ENCODE results near the gene SLC22A8. TPM values are rescaled to one million over a fixed set of nuclear protein-coding genes. Genes with fewer than 3 reads are reported as not detected.

The SLC22A8 gene
- total RNA-seq, 4 donors from 2014 or later, result not detected

DNA sequence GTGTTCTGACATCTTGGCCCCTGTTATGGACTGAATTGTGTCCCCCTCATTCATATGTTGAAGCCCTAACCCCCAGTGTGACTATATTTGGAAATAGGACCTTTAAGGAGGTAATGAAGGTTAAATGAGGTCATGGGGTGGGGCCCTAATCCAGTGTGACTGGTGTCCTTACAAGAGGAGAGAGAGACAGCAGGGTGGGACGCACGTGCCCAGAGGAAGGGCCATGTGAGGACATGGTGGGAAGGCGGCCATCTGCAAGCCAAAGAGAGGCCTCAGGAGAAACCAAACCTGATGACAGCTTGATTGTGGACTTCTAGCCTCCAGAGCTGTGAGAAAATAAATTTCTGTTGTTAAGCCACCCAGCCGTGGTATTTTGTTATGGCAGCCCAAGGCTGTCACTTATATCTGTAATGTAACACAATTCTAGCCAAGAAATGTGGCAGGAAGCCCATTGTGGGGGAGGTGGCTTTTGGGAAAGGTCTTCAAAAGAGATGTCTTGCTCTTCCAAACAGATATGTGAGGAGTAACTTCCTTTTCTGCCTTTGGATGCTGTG, 54.5 kb downstream of the SLC22A8 start:
- H3K36me3 ChIP-seq, result no peaks in the 10 kb centered on the region
- TF ChIP-seq, protein P1, sequence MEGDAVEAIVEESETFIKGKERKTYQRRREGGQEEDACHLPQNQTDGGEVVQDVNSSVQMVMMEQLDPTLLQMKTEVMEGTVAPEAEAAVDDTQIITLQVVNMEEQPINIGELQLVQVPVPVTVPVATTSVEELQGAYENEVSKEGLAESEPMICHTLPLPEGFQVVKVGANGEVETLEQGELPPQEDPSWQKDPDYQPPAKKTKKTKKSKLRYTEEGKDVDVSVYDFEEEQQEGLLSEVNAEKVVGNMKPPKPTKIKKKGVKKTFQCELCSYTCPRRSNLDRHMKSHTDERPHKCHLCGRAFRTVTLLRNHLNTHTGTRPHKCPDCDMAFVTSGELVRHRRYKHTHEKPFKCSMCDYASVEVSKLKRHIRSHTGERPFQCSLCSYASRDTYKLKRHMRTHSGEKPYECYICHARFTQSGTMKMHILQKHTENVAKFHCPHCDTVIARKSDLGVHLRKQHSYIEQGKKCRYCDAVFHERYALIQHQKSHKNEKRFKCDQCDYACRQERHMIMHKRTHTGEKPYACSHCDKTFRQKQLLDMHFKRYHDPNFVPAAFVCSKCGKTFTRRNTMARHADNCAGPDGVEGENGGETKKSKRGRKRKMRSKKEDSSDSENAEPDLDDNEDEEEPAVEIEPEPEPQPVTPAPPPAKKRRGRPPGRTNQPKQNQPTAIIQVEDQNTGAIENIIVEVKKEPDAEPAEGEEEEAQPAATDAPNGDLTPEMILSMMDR (IDR thresholded peaks at IDR 0.05), result no peak
- H3K4me3 ChIP-seq, result no peak overlapping the region
- no peak overlapping the region for H3K27ac ChIP-seq
- peaks cover 0 to 14% (median 0%) of the 10 kb centered on the region in 4 donors for H3K4me1 ChIP-seq
- H3K9me3 ChIP-seq, result no peaks in the 10 kb centered on the region
- no peak for DNase-seq (ENCODE audit: low spot score in 2 of 2)
- H3K27me3 ChIP-seq, result no peaks in the 10 kb centered on the region
- 81 to 82% methylated on average over 4 of the region's 4 CpGs for WGBS, 2 donors

DNA sequence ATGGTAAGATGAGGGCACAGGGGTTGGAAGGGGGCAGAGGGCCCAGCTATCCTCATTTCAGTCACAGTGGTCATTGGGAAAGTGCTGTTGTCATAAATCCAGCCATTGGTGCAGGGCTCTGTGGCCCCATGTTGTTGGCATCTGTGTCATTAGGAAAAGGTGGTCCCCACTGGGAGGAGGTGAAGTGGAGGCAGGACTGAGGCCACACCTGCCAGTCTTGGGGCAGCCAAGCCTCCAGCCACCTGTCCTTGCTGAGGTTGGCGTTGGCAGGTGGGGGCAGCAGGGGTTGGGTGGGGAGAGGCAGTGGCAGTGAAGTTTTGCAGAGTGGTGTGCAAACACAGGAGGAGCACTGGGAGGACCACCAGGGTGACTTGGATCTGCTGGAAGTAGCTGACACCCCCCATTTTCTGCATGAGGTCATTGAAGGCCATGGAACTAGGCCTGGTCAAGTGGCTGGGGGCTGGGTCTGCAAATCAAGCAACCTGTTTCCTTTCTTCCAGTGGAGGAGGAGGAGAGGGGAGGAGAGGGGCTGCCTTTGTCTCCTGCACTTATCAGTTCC, 56.1 kb downstream of the SLC22A8 start:
- TF ChIP-seq, protein P1 (IDR thresholded peaks at IDR 0.05), result no peak
- TF ChIP-seq EP300 (IDR thresholded peaks at IDR 0.05), result no peak
- no peak for TF ChIP-seq POLR2A (IDR thresholded peaks at IDR 0.05)
- no peak for DNase-seq (ENCODE audit: low spot score in 2 of 2)
- H3K4me3 ChIP-seq, result no peak overlapping the region
- H3K27ac ChIP-seq, result no peak overlapping the region
- no peaks in the 10 kb centered on the region for H3K9me3 ChIP-seq
- WGBS, 2 donors, result 89 to 93% methylated on average over 1 of the region's 1 CpG
- peaks cover 0 to 14% (median 0%) of the 10 kb centered on the region in 4 donors for H3K4me1 ChIP-seq
- no peaks in the 10 kb centered on the region for H3K27me3 ChIP-seq
- no peaks in the 10 kb centered on the region for H3K36me3 ChIP-seq

DNA sequence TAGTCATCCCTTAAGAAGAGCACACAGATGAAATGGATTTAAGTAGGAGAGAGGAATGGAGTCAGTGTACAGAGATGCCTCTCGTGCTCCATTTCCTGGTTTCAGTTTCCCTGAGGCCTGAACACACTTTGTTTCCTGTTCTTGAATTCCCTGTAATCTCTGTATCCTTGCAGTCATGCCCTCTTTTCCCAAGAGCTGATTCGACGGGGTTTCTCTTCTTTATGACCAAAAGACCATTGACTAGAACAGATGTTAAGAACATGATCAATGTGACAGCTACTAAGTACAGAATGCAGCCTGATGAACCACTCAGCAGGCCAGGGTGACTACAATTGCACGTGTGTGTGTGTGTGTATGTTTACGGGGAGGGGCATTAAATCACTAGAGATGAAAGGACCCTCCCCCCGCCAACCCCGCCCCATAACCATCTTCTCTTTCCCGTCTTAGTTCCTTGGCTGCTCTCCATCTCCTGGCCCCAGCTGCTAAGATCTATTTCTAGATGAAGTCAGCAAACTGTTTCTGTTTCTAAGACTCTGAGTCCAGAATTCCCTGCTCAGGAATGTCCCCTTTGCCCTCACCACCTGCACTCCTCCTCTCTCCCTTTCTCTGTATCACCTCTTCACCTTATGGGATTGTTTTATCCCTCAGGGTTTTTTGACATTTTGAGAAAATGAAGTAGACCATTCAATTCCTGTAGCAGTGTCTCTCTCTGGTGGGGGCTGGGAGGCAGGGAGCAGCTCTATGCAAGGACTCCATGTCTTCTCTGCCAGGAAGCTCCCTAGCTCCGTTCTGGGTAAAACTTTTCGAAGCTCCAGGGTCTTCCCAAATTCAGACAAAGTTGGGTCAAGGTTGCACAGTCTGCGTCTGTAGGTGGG, 56.9 kb downstream of the SLC22A8 start:
- WGBS, 2 donors, result 26 to 28% methylated on average over 11 of the region's 11 CpGs
- H3K4me3 ChIP-seq, result no peak overlapping the region
- H3K27me3 ChIP-seq, result no peaks in the 10 kb centered on the region
- H3K27ac ChIP-seq, result peak overlapping the region in 1 of 4 donors; percentile 39
- TF ChIP-seq, protein P1 (IDR thresholded peaks at IDR 0.05), result no peak
- TF ChIP-seq EP300 (IDR thresholded peaks at IDR 0.05) (no peak), POLR2A (IDR thresholded peaks at IDR 0.05) (no peak)
- H3K9me3 ChIP-seq, result no peaks in the 10 kb centered on the region
- DNase-seq (ENCODE audit: low spot score in 2 of 2), result no peak
- peaks cover 0 to 14% (median 0%) of the 10 kb centered on the region in 4 donors for H3K4me1 ChIP-seq
- H3K36me3 ChIP-seq, result no peaks in the 10 kb centered on the region

DNA sequence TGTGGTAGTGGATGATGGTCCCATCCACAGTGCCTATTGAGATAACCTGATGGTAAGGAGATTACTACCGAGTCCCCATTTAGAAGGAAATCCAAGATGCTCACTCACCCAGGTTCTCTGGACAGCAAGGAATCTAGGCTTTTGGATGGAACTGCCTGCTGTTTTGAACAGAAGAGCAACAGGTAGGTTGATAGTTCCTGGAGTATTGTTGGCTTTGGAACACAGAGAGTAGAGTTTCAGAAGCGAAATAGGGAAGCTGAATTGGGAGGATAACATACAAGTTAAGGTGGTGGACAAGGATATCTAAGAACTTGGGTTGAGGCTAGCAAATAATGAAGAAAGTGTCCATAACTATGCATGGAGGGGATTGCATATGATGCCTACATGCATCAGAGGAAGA, 58.5 kb downstream of the SLC22A8 start:
- Histone ChIP-seq H3K4me1 (peaks cover 0 to 14% (median 0%) of the 10 kb centered on the region in 4 donors), H3K4me3 (no peak overlapping the region), H3K27me3 (no peaks in the 10 kb centered on the region), H3K27ac (no peak overlapping the region), H3K9me3 (no peaks in the 10 kb centered on the region), H3K36me3 (no peaks in the 10 kb centered on the region)
- TF ChIP-seq, protein P1 (IDR thresholded peaks at IDR 0.05), result no peak
- no peak for TF ChIP-seq POLR2A (IDR thresholded peaks at IDR 0.05)
- TF ChIP-seq EP300 (IDR thresholded peaks at IDR 0.05), result no peak
- no peak for DNase-seq (ENCODE audit: low spot score in 2 of 2)
- 90 to 100% methylated on average over 2 of the region's 2 CpGs for WGBS, 2 donors

DNA sequence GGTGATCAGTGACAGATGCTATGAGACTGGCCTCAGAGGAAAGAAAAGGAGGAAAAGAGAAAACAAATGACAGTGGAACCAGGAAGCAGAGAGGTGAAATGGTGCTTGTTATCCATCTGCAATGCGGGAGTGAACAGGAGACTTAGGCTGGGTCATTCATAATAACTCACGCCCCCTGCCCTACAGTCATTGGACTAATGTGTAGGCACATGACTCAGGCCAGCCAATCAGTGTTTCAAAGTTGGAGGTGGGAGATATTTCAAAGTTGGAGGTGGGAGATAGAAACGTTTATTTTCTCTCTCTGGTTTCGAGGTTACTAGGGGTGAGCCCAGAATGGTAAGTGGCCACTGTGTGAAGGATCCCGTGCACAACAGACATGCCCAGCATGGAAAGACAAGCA, 61.2 kb downstream of the SLC22A8 start:
- H3K9me3 ChIP-seq, result no peaks in the 10 kb centered on the region
- no peak for TF ChIP-seq POLR2A (IDR thresholded peaks at IDR 0.05)
- TF ChIP-seq, protein P1 (IDR thresholded peaks at IDR 0.05), result no peak
- no peak for TF ChIP-seq EP300 (IDR thresholded peaks at IDR 0.05)
- H3K4me3 ChIP-seq, result no peak overlapping the region
- H3K27ac ChIP-seq, result no peak overlapping the region
- 71 to 77% methylated on average over 5 of the region's 5 CpGs for WGBS, 2 donors
- no peaks in the 10 kb centered on the region for H3K27me3 ChIP-seq
- H3K4me1 ChIP-seq, result peaks cover 0 to 12% (median 0%) of the 10 kb centered on the region in 4 donors
- H3K36me3 ChIP-seq, result no peaks in the 10 kb centered on the region
- no peak for DNase-seq (ENCODE audit: low spot score in 2 of 2)

Data from tibial nerve (tissue), 4 donors.